HepG2 (cell line): ENCODE data around the gene SIMC1. TPM values are rescaled to one million over a fixed set of nuclear protein-coding genes. Genes with fewer than 3 reads are reported as not detected.

Source experiments
- ATF6 ChIP-seq: sonication (generic); formaldehyde crosslinking; conservative IDR thresholded peaks from 2 replicates; pipeline ENCODE4 v1.4.0; 2020; ENCODE audit warnings: missing genetic modification reagents
- CBX5 ChIP-seq: sonication (generic); formaldehyde crosslinking; IDR thresholded peaks from 2 replicates; pipeline ENCODE4 v1.4.0; 2020; ENCODE audit warnings: missing genetic modification reagents, borderline replicate concordance
- CHCHD3 ChIP-seq: sonication (generic); formaldehyde crosslinking; IDR thresholded peaks from 2 replicates; pipeline ENCODE4 v1.8.0; 2022; ENCODE audit warnings: mild to moderate bottlenecking, missing genetic modification reagents, moderate library complexity
- ETV5 ChIP-seq: IDR thresholded peaks from 2 replicates; pipeline ENCODE4 v1.6.1; 2018; ENCODE audit warnings: missing biosample characterization, missing genetic modification reagents, inconsistent platforms, borderline replicate concordance
- HNRNPH1 ChIP-seq: fragments of 200-400 bp; formaldehyde crosslinking; optimal IDR thresholded peaks from 2 replicates; pipeline ENCODE3; 2017; ENCODE audit warnings: mild to moderate bottlenecking, low read depth, low read length
- JDP2 ChIP-seq: sonication (generic); formaldehyde crosslinking; IDR thresholded peaks from 2 replicates; pipeline ENCODE4 v1.8.1; 2022; ENCODE audit warnings: missing genetic modification reagents, borderline replicate concordance
- KDM1A ChIP-seq: IDR thresholded peaks from 2 replicates; pipeline ENCODE4 v1.6.1; 2016; ENCODE audit warnings: missing compliant biosample characterization
- MAFG ChIP-seq: sonication (generic); formaldehyde crosslinking; IDR thresholded peaks from 2 replicates; pipeline ENCODE4 v1.5.1; 2020; ENCODE audit warnings: mild to moderate bottlenecking, missing genetic modification reagents
- MIXL1 ChIP-seq: IDR thresholded peaks from 2 replicates; pipeline ENCODE4 v1.6.1; 2016
- PAX8 ChIP-seq: sonication (generic); formaldehyde crosslinking; IDR thresholded peaks from 2 replicates; pipeline ENCODE4 v1.8.0; 2022; ENCODE audit warnings: mild to moderate bottlenecking, missing genetic modification reagents, borderline replicate concordance
- SALL1 ChIP-seq: sonication (generic); formaldehyde crosslinking; IDR thresholded peaks from 2 replicates; pipeline ENCODE4 v1.8.0; 2022; ENCODE audit warnings: mild to moderate bottlenecking, missing genetic modification reagents
- SIX1 ChIP-seq: sonication (generic); formaldehyde crosslinking; IDR thresholded peaks from 2 replicates; pipeline ENCODE4 v1.4.0; 2020; ENCODE audit warnings: missing genetic modification reagents, borderline replicate concordance
- ZNF124 ChIP-seq: sonication (generic); formaldehyde crosslinking; IDR thresholded peaks from 2 replicates; pipeline ENCODE4 v1.4.0; 2020; ENCODE audit warnings: missing genetic modification reagents
- ZNF142 ChIP-seq: sonication (generic); formaldehyde crosslinking; IDR thresholded peaks from 2 replicates; pipeline ENCODE4 v1.4.0; 2020; ENCODE audit warnings: missing genetic modification reagents
- ZNF354B ChIP-seq: sonication (generic); formaldehyde crosslinking; IDR thresholded peaks from 2 replicates; pipeline ENCODE4 v1.8.0; 2022; ENCODE audit warnings: mild to moderate bottlenecking, missing genetic modification reagents
- ZNF543 ChIP-seq: sonication (generic); formaldehyde crosslinking; IDR thresholded peaks from 2 replicates; pipeline ENCODE4 v1.4.0; 2020; ENCODE audit warnings: mild to moderate bottlenecking, missing genetic modification reagents
- ZNF740 ChIP-seq: sonication (generic); formaldehyde crosslinking; IDR thresholded peaks from 2 replicates; pipeline ENCODE4 v1.4.0; 2020; ENCODE audit warnings: missing genetic modification reagents
- polyA plus RNA-seq, 8 experiments: library from polyadenylated mRNA; depleted of rRNA in 3 of 8; stranded (reverse) in 7 of 8; unstranded in 1 of 8; fragments of >200 nt; fragmentation: Illumina TruSeq in 4 of 8; extraction: Trizol in 4 of 8; gene quantifications; 2 replicates each; pipeline versions ENCODE4 v1.2.1 to v1.2.3, GENCODE V29; 2011 to 2016; ENCODE audit warnings: low read depth in 4 of 8, missing spikeins in 1 of 8, mixed read lengths in 1 of 8; ENCODE audit not compliant: insufficient read depth in 1 of 8
- total RNA-seq, 5 experiments: library from RNA; depleted of rRNA; stranded (reverse); fragments of >200 nt; fragmentation: Illumina TruSeq; extraction: Trizol; gene quantifications; 2 replicates each; pipeline ENCODE4 v1.2.3, GENCODE V29; 2016; ENCODE audit warnings: low read depth in 1 of 5
- TF ChIP-seq, protein P1 (sequence below): IDR thresholded peaks from 2 replicates; pipeline ENCODE4 v1.6.1; 2016; ENCODE audit warnings: missing biosample characterization, missing genetic modification reagents, low read depth
- TF ChIP-seq, protein P2 (sequence below): IDR thresholded peaks from 2 replicates; pipeline ENCODE4 v1.6.1; 2016

Gene SIMC1
- total and polyA plus RNA-seq, 2 of the 13 experiments (the other 11 are each of a cell fraction or from before 2014, with no cell fraction given), result 5.4 to 6.8 TPM

GRCh38 chr5:176388444-176389134 lies 150.4 kb downstream of the SIMC1 start, which contains the start of the genes HIGD2A and NOP16 (continued):
- TF ChIP-seq ZNF142 (CRISPR knock-in tag) (peak; percentile 32; the same call in 1 of the 2 replicates), ZNF740 (CRISPR knock-in tag) (no peak), KDM1A (CRISPR knock-in tag) (no peak), PAX8 (CRISPR knock-in tag) (no peak), ATF6 (CRISPR knock-in tag) (no peak), ZNF354B (CRISPR knock-in tag) (no peak), HNRNPH1 (no peak), SIX1 (CRISPR knock-in tag) (peak; percentile 25; the same call in 1 of the 2 replicates), CHCHD3 (CRISPR knock-in tag) (no peak), JDP2 (no peak; the same call in 1 of the 2 replicates), SALL1 (CRISPR knock-in tag) (peak; percentile 81; the same call in 1 of the 2 replicates), ZNF543 (CRISPR knock-in tag) (peak; percentile 57; the same call in 1 of the 2 replicates), ZNF124 (CRISPR knock-in tag) (peak; percentile 20), ETV5 (CRISPR knock-in tag) (peak; percentile 65), MIXL1 (CRISPR knock-in tag) (no peak; the same call in 1 of the 2 replicates), MAFG (no peak), CBX5 (CRISPR knock-in tag) (peak; percentile 84)
- TF ChIP-seq, protein P1, sequence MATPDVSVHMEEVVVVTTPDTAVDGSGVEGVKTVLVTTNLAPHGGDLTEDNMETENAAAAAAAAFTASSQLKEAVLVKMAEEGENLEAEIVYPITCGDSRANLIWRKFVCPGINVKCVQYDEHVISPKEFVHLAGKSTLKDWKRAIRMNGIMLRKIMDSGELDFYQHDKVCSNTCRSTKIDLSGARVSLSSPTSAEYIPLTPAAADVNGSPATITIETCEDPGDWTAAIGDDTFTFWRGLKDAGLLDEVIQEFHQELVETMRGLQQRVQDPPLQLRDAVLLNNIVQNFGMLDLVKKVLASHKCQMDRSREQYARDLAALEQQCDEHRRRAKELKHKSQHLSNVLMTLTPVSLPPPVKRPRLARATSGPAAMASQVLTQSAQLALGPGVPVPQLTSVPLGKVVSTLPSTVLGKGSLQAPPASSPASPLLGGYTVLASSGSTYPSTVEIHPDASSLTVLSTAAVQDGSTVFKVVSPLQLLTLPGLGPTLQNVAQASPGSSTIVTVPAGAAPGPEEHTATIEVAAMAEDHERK (CRISPR knock-in tag), result peak; percentile 41
- TF ChIP-seq, protein P2, sequence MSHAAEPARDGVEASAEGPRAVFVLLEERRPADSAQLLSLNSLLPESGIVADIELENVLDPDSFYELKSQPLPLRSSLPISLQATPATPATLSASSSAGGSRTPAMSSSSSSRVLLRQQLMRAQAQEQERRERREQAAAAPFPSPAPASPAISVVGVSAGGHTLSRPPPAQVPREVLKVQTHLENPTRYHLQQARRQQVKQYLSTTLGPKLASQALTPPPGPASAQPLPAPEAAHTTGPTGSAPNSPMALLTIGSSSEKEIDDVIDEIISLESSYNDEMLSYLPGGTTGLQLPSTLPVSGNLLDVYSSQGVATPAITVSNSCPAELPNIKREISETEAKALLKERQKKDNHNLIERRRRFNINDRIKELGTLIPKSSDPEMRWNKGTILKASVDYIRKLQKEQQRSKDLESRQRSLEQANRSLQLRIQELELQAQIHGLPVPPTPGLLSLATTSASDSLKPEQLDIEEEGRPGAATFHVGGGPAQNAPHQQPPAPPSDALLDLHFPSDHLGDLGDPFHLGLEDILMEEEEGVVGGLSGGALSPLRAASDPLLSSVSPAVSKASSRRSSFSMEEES (CRISPR knock-in tag), result peak; percentile 50
